Erythroblast (primary cell): ENCODE data around the gene ADAMTSL1.

ENCODE experiments used
- GATA1 ChIP-seq: IDR thresholded peaks from 2 replicates; pipeline ENCODE4 v1.6.1; 2011; ENCODE audit warnings: low read depth, mild to moderate bottlenecking, control low read depth, low read length, moderate library complexity
- POLR2A ChIP-seq: IDR thresholded peaks from 2 replicates; pipeline ENCODE4 v1.6.1; 2011; ENCODE audit warnings: mild to moderate bottlenecking, low read length

- TF ChIP-seq GATA1 (no peak), POLR2A (no peak)
Measured at GRCh38 chr9:18683312-18683711, 209.4 kb downstream of the ADAMTSL1 start.
